Esophagus muscularis mucosa (tissue), 4 donors: ENCODE results near the gene CES3. TPM values are rescaled to one million over a fixed set of nuclear protein-coding genes. Genes with fewer than 3 reads are reported as not detected.

Source experiments
- DNase-seq: peaks from one replicate; pipeline ENCODE4 v3.0.0-alpha.2; 2017; ENCODE audit errors: extremely low spot score
- H3K27ac ChIP-seq, 4 donors: fragments of 200-600 bp; sonication (generic); replicated peaks in 1 of 4; 1 replicate in 3 of 4; 2 replicates in 1 of 4; pipeline ENCODE4 v1.5.1; 2016 to 2019; ENCODE audit warnings: mild to moderate bottlenecking in 1 of 4
- H3K27me3 ChIP-seq, 4 donors: fragments of 200-600 bp; sonication (generic); one replicate each; pipeline versions ENCODE4 v1.5.1 to v1.6.0; 2016 to 2019
- H3K36me3 ChIP-seq, 4 donors: fragments of 200-600 bp; sonication (generic); one replicate each; pipeline ENCODE4 v1.5.1; 2016 to 2019
- H3K4me1 ChIP-seq, 4 donors: fragments of 200-600 bp; sonication (generic); one replicate each; pipeline ENCODE4 v1.5.1; 2016 to 2019
- H3K4me3 ChIP-seq, 4 donors: fragments of 200-600 bp; sonication (generic); 1 replicate in 2 of 4; 2 replicates in 2 of 4; pipeline ENCODE4 v1.5.1; 2016 to 2019; ENCODE audit warnings: mild to moderate bottlenecking in 4 of 4, moderate library complexity in 1 of 4
- H3K9me3 ChIP-seq, 4 donors: fragments of 200-600 bp; sonication (generic); 1 replicate in 3 of 4; 2 replicates in 1 of 4; pipeline ENCODE4 v1.5.1; 2016 to 2019
- EP300 ChIP-seq: sonication (generic); formaldehyde crosslinking; IDR thresholded peaks from one replicate; pipeline ENCODE4 v1.6.1; 2017; ENCODE audit warnings: antibody characterized with exemption
- POLR2A ChIP-seq: fragments of 450-650 bp; IDR thresholded peaks from one replicate; pipeline ENCODE4 v1.6.1; 2017; ENCODE audit warnings: antibody characterized with exemption, moderate library complexity, mild to moderate bottlenecking, low read depth
- POLR2AphosphoS5 ChIP-seq, 2 donors: sonication (generic); formaldehyde crosslinking; IDR thresholded peaks; one replicate each; pipeline ENCODE4 v1.6.1; 2017; ENCODE audit warnings: antibody characterized with exemption in 2 of 2
- WGBS: methylation state at CpG from one replicate; pipeline ENCODE4 v1.1.5; 2018; 5-methylcytosine and 5-hydroxymethylcytosine counted together
- intact Hi-C: fragments of 100-400 bp; cut with DNase I; formaldehyde crosslinking; loops from one replicate; pipeline ENCODE4 v1.15.1; 2023
- total RNA-seq, 4 donors: library from RNA; depleted of rRNA; stranded (reverse); fragments of >200 nt; gene quantifications; one replicate each; pipeline versions ENCODE4 v1.1.0 to v1.2.1, GENCODE V29; 2016
- TF ChIP-seq, protein P1 (sequence below), 3 experiments: fragments of 200-600 bp in 2 of 3; fragments of 450-650 bp in 1 of 3; sonication (generic) in 2 of 3; IDR thresholded peaks; one replicate each; pipeline ENCODE4 v1.5.1; 2017 to 2019; ENCODE audit warnings: antibody characterized with exemption in 3 of 3, mild to moderate bottlenecking in 2 of 3, moderate library complexity in 1 of 3

Gene CES3
- total RNA-seq, 4 donors from 2014 or later = 0.23 to 0.42 (median 0.33) TPM; not detected in 1

DNA sequence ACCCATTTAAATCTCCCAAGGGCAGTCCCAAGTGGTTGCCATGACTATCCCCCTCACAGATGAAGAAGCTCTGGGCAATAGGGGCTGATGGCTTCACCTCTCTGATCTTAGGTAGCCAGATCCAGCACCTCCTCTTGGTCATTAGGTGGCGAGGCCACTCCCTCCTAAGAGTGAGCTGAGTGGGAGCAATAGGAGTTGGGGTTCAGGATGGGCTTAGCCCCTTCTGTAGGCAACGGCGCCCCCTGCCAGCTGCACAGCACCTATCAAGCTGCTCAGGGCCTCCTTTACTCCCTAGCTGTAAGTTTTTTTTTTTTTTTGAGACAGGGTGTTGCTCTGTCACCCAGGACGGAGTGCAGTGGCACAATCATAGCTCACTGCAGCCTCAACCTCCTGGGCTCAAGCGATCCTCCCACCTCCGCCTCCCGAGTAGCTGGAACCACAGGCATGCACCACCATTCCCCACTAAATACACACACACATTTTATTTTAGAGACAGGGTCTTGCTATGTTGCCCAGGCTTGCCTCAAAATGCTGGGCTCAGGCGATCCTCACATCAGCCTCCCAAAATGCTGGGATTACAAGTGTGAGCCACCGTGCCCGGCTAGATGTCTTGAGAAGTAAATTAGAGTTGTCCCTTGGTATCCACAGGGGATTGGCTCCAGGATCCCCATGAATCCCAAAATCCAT lies 32.2 kb upstream of the CES3 start:
- Histone ChIP-seq H3K27ac (peak overlapping the region in 1 of 4 donors; percentile 37), H3K9me3 (no peaks in the 10 kb centered on the region), H3K4me3 (no peak overlapping the region), H3K4me1 (peaks cover 38 to 70% (median 62%) of the 10 kb centered on the region in 4 donors), H3K27me3 (peaks cover 0 to 2% (median 0%) of the 10 kb centered on the region in 4 donors), H3K36me3 (peaks cover 0 to 31% (median 19%) of the 10 kb centered on the region in 4 donors)
- WGBS = 73% methylated on average over 10 of the region's 10 CpGs
- intact Hi-C loops = loop anchor here (1.0 kb wide), 1 partner anchor 34 kb away; no protein-coding TSS in a partner anchor
- DNase-seq = no peak
- TF ChIP-seq, protein P1, sequence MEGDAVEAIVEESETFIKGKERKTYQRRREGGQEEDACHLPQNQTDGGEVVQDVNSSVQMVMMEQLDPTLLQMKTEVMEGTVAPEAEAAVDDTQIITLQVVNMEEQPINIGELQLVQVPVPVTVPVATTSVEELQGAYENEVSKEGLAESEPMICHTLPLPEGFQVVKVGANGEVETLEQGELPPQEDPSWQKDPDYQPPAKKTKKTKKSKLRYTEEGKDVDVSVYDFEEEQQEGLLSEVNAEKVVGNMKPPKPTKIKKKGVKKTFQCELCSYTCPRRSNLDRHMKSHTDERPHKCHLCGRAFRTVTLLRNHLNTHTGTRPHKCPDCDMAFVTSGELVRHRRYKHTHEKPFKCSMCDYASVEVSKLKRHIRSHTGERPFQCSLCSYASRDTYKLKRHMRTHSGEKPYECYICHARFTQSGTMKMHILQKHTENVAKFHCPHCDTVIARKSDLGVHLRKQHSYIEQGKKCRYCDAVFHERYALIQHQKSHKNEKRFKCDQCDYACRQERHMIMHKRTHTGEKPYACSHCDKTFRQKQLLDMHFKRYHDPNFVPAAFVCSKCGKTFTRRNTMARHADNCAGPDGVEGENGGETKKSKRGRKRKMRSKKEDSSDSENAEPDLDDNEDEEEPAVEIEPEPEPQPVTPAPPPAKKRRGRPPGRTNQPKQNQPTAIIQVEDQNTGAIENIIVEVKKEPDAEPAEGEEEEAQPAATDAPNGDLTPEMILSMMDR (IDR thresholded peaks at IDR 0.05) = peak; percentile 28 to 44 (median 44)
- no peak for TF ChIP-seq POLR2AphosphoS5 (IDR thresholded peaks at IDR 0.05)
- TF ChIP-seq EP300 = no peak
- TF ChIP-seq POLR2A = no peak

DNA sequence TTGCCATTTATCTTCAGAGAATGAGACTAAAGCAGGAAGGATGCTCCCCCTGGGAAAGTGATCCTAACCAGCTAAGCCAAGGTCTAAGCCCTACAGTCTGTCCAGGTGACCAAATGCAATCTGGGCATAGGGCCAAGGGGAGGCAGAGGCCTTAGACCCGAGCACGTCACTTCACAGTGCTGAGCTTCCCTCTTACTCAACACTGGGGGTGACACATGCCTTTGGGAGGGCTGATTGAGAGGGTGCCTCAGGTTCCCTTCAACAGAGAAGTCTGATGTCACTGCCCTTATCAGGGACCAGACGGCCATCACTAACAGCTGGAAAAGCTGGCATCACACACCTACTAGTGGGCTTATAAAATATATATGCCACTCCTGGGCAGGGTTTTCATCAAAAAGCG lies 30.9 kb upstream of the CES3 start:
- Histone ChIP-seq H3K9me3 (no peaks in the 10 kb centered on the region), H3K36me3 (peaks cover 0 to 31% (median 15%) of the 10 kb centered on the region in 4 donors), H3K4me1 (peaks cover 35 to 60% (median 52%) of the 10 kb centered on the region in 4 donors), H3K4me3 (no peak overlapping the region), H3K27ac (no peak overlapping the region), H3K27me3 (no peaks in the 10 kb centered on the region)
- no peak for DNase-seq
- TF ChIP-seq POLR2A (no peak), EP300 (no peak), POLR2AphosphoS5 (IDR thresholded peaks at IDR 0.05) (no peak)
- TF ChIP-seq, protein P1 (IDR thresholded peaks at IDR 0.05) = no peak
- WGBS = 54% methylated on average over 4 of the region's 4 CpGs
- intact Hi-C loops = no loop called here

DNA sequence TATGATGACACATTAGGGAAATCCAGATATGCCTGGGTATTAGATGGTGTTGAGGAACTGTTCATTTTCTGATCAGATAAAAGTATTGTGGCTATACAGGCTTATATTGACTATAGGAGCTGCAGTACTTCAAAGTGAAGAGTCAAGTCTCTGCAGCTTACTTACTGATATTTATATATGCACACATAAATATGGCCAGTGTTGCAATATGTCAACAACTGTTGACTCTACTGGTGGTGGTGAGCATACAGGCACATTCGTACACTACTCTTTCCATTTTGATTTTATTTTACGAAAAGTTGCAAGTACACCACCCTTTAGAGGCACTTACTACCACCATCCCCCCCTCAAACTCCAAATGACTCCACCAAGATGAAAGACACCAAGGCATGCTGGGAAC lies 29.4 kb upstream of the CES3 start:
- Histone ChIP-seq H3K36me3 (peaks cover 0 to 31% (median 15%) of the 10 kb centered on the region in 4 donors), H3K27me3 (no peaks in the 10 kb centered on the region), H3K9me3 (no peaks in the 10 kb centered on the region), H3K4me1 (peaks cover 38 to 60% (median 52%) of the 10 kb centered on the region in 4 donors), H3K4me3 (no peak overlapping the region), H3K27ac (no peak overlapping the region)
- intact Hi-C loops = no loop called here
- 92% methylated on average over 2 of the region's 2 CpGs for WGBS
- no peak for TF ChIP-seq POLR2A
- TF ChIP-seq POLR2AphosphoS5 (IDR thresholded peaks at IDR 0.05) = no peak
- TF ChIP-seq, protein P1 (IDR thresholded peaks at IDR 0.05) = no peak
- no peak for TF ChIP-seq EP300
- DNase-seq = no peak

DNA sequence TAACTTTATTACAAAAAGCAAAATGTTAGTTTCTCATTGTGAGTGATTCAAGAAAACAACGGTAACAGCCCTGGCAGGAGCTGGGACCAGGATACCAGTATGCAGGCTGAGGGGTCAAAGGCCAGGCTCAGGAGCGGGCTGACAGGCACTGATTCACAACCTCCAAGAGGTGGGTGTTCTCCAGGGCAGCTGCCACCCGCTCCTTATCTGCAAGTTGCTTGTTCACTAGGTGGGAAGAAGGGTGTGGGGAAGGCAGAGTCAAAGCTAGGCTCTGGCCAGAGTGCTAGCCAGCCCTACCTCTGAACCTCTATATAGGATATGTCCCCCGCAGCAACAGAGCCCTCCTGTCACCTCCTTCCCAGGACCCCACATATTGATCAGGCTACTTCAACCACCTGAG lies 29.0 kb upstream of the CES3 start:
- no peak for DNase-seq
- Histone ChIP-seq H3K4me1 (peaks cover 39 to 60% (median 52%) of the 10 kb centered on the region in 4 donors), H3K36me3 (peaks cover 0 to 31% (median 15%) of the 10 kb centered on the region in 4 donors), H3K27me3 (no peaks in the 10 kb centered on the region), H3K27ac (no peak overlapping the region), H3K9me3 (no peaks in the 10 kb centered on the region), H3K4me3 (no peak overlapping the region)
- intact Hi-C loops = no loop called here
- TF ChIP-seq EP300 = no peak
- TF ChIP-seq POLR2A = no peak
- no peak for TF ChIP-seq POLR2AphosphoS5 (IDR thresholded peaks at IDR 0.05)
- TF ChIP-seq, protein P1 (IDR thresholded peaks at IDR 0.05) = no peak
- 92% methylated on average over 4 of the region's 4 CpGs for WGBS
